ENCODE data around the gene FAM229A.
"Not testable (repeated sequence)": the region's sequence is repeated elsewhere in the genome, so short reads cannot be mapped to it uniquely, and the experiment has no call there.

FAM229A gene

GRCh38 chr1:32376199-32376598 is 13.9 kb upstream of the FAM229A start:
- no peak for FAIRE-seq

- FAIRE-seq = no peak
Observed at GRCh38 chr1:32373996-32374592, 11.8 kb upstream of the FAM229A start.

- no peak for FAIRE-seq
Observed at GRCh38 chr1:32372149-32372756, 10.0 kb upstream of the FAM229A start.

GRCh38 chr1:32367912-32368635 is 5.8 kb upstream of the FAM229A start:
- no peak for FAIRE-seq

- no peak for FAIRE-seq
Observed at GRCh38 chr1:32365445-32365844, 3.2 kb upstream of the FAM229A start.

- FAIRE-seq = no peak
Observed at GRCh38 chr1:32364836-32365235, 2.6 kb upstream of the FAM229A start.

GRCh38 chr1:32363713-32364112 is 1.4 kb upstream of the FAM229A start:
- FAIRE-seq = no peak

- FAIRE-seq = no peak
Observed at GRCh38 chr1:32361674-32362473, 411 bp downstream of the FAM229A start.

- FAIRE-seq = no peak
Observed at GRCh38 chr1:32361308-32361673, 994 bp downstream of the FAM229A start.

- no peak for FAIRE-seq
Observed at GRCh38 chr1:32358435-32358834, 3.9 kb downstream of the FAM229A start.

GRCh38 chr1:32357614-32358013 is 4.7 kb downstream of the FAM229A start:
- FAIRE-seq = no peak

GRCh38 chr1:32356478-32356877 is 5.8 kb downstream of the FAM229A start:
- FAIRE-seq = no peak

- FAIRE-seq = not testable (repeated sequence)
Observed at GRCh38 chr1:32355778-32356177, 6.5 kb downstream of the FAM229A start.

- FAIRE-seq = no peak
Observed at GRCh38 chr1:32353886-32354570, 8.3 kb downstream of the FAM229A start.

- FAIRE-seq = no peak
Observed at GRCh38 chr1:32353431-32353830, 8.9 kb downstream of the FAM229A start.

GRCh38 chr1:32352831-32353383 is 9.4 kb downstream of the FAM229A start:
- no peak for FAIRE-seq

- FAIRE-seq = no peak
Observed at GRCh38 chr1:32352239-32352745, 10.0 kb downstream of the FAM229A start.

- no peak for FAIRE-seq
Observed at GRCh38 chr1:32351399-32352238, 10.7 kb downstream of the FAM229A start.

GRCh38 chr1:32350785-32351398 is 11.4 kb downstream of the FAM229A start:
- no peak for FAIRE-seq

GRCh38 chr1:32349211-32349708 is 13.0 kb downstream of the FAM229A start:
- no peak for FAIRE-seq
